Uterus (tissue), 2 donors: ENCODE data around the gene CHRND.

ENCODE experiments used
- CTCF ChIP-seq, 4 experiments: fragments of 200-600 bp in 2 of 4; fragments of 450-650 bp in 2 of 4; sonication (generic) in 2 of 4; IDR thresholded peaks; one replicate each; pipeline ENCODE4 v1.5.1; 2016 to 2019; ENCODE audit warnings: antibody characterized with exemption in 4 of 4, mild to moderate bottlenecking in 2 of 4, moderate library complexity in 1 of 4
- POLR2A ChIP-seq, 2 donors: fragments of 450-650 bp; IDR thresholded peaks; one replicate each; pipeline ENCODE4 v1.6.1; 2016; ENCODE audit warnings: antibody characterized with exemption in 2 of 2, mild to moderate bottlenecking in 1 of 2, moderate library complexity in 1 of 2

- TF ChIP-seq CTCF (IDR thresholded peaks at IDR 0.05) = no peak
- no peak for TF ChIP-seq POLR2A (IDR thresholded peaks at IDR 0.05)
Measured at GRCh38 chr2:232485348-232485756, 40.6 kb upstream of the CHRND start.
